H9 (cell line): ENCODE data around the gene LRRC70. TPM values are rescaled to one million over a fixed set of nuclear protein-coding genes. Genes with fewer than 3 reads are reported as not detected.

Experiments
- DNase-seq: peaks from one replicate; pipeline ENCODE4 v3.0.0-alpha.2; 2017
- H2AFZ ChIP-seq: one replicate; pipeline ENCODE4 v1.6.1; 2013; ENCODE audit warnings: mild to moderate bottlenecking, low read length, control low read depth, moderate library complexity
- H2AK5ac ChIP-seq: 2 replicates; pipeline ENCODE4 v1.6.1; 2013; ENCODE audit warnings: low read length, control low read depth, mixed read lengths; ENCODE audit not compliant: insufficient read length
- H2BK120ac ChIP-seq: one replicate; pipeline ENCODE4 v1.6.1; 2013; ENCODE audit warnings: low read depth, mild to moderate bottlenecking, low read length, control low read depth, inconsistent platforms; ENCODE audit not compliant: poor library complexity, severe bottlenecking
- H2BK12ac ChIP-seq: 2 replicates; pipeline ENCODE4 v1.6.1; 2013; ENCODE audit warnings: low read length, control low read depth, mixed read lengths, low read depth; ENCODE audit not compliant: insufficient read length
- H2BK15ac ChIP-seq: 2 replicates; pipeline ENCODE4 v1.6.1; 2013; ENCODE audit warnings: low read depth, low read length, control low read depth
- H2BK20ac ChIP-seq: one replicate; pipeline ENCODE4 v1.6.1; 2013; ENCODE audit warnings: low read depth, mild to moderate bottlenecking, low read length, control low read depth, inconsistent platforms; ENCODE audit not compliant: poor library complexity, severe bottlenecking
- H2BK5ac ChIP-seq: 2 replicates; pipeline ENCODE4 v1.6.1; 2013; ENCODE audit warnings: low read length, control low read depth, mixed read lengths; ENCODE audit not compliant: insufficient read length
- H3K14ac ChIP-seq: 2 replicates; pipeline ENCODE4 v1.6.1; 2013; ENCODE audit warnings: low read length, control low read depth; ENCODE audit not compliant: insufficient read depth
- H3K18ac ChIP-seq: 2 replicates; pipeline ENCODE4 v1.6.1; 2013; ENCODE audit warnings: low read depth, mild to moderate bottlenecking, mixed read lengths, low read length, control low read depth; ENCODE audit not compliant: insufficient read length
- H3K23ac ChIP-seq: 2 replicates; pipeline ENCODE4 v1.6.1; 2013; ENCODE audit warnings: low read length, control low read depth, mixed read lengths, low read depth; ENCODE audit not compliant: insufficient read length
- H3K23me2 ChIP-seq: 2 replicates; pipeline ENCODE4 v1.6.1; 2013; ENCODE audit warnings: low read depth, mild to moderate bottlenecking, mixed read lengths, low read length, control low read depth; ENCODE audit not compliant: insufficient read length, poor library complexity, severe bottlenecking
- H3K27ac ChIP-seq: 2 replicates; pipeline ENCODE4 v1.5.1; 2013; ENCODE audit warnings: low read length, control low read depth, mixed read lengths, low read depth; ENCODE audit not compliant: insufficient read length
- H3K27me3 ChIP-seq: 2 replicates; pipeline ENCODE4 v1.6.1; 2013; ENCODE audit warnings: low read length, control low read depth, inconsistent platforms; ENCODE audit not compliant: insufficient read depth
- H3K4ac ChIP-seq: 2 replicates; pipeline ENCODE4 v1.6.1; 2013; ENCODE audit warnings: low read depth, mild to moderate bottlenecking, control low read depth, inconsistent platforms, low read length, moderate library complexity
- H3K4me1 ChIP-seq: 2 replicates; pipeline ENCODE4 v1.6.1; 2013; ENCODE audit warnings: low read length, control low read depth, inconsistent platforms; ENCODE audit not compliant: insufficient read depth
- H3K4me2 ChIP-seq: 2 replicates; pipeline ENCODE4 v1.6.1; 2013; ENCODE audit warnings: low read length, control low read depth, mixed read lengths; ENCODE audit not compliant: insufficient read length, insufficient read depth
- H3K56ac ChIP-seq: 2 replicates; pipeline ENCODE4 v1.6.1; 2013; ENCODE audit warnings: low read depth, mild to moderate bottlenecking, mixed read lengths, low read length, control low read depth; ENCODE audit not compliant: insufficient read length
- H3K79me1 ChIP-seq: 2 replicates; pipeline ENCODE4 v1.6.1; 2013; ENCODE audit warnings: low read depth, mild to moderate bottlenecking, moderate library complexity, low read length, control low read depth, inconsistent platforms; ENCODE audit not compliant: insufficient read depth, poor library complexity, severe bottlenecking
- H3K79me2 ChIP-seq: 2 replicates; pipeline ENCODE4 v1.6.1; 2013; ENCODE audit warnings: low read length, control low read depth, inconsistent platforms; ENCODE audit not compliant: insufficient read depth
- H3K9ac ChIP-seq: 2 replicates; pipeline ENCODE4 v1.6.1; 2013; ENCODE audit warnings: low read length, control low read depth, mixed read lengths; ENCODE audit not compliant: insufficient read length; ENCODE audit errors: extremely low read depth
- H3K9me3 ChIP-seq: one replicate; pipeline ENCODE4 v1.6.1; 2013; ENCODE audit warnings: low read depth, low read length, inconsistent platforms; ENCODE audit not compliant: control insufficient read depth
- H3T11ph ChIP-seq: one replicate; pipeline ENCODE4 v1.6.1; 2013; ENCODE audit warnings: mild to moderate bottlenecking, low read length, control low read depth, inconsistent platforms
- H4K20me1 ChIP-seq: one replicate; pipeline ENCODE4 v1.6.1; 2013; ENCODE audit not compliant: control insufficient read depth, insufficient read length, insufficient read depth
- H4K5ac ChIP-seq: 2 replicates; pipeline ENCODE4 v1.6.1; 2013; ENCODE audit warnings: low read depth, mild to moderate bottlenecking, mixed read lengths, low read length, control low read depth; ENCODE audit not compliant: insufficient read length
- H4K8ac ChIP-seq: replicated peaks from 2 replicates; pipeline ENCODE4 v1.6.1; 2013; ENCODE audit warnings: low read length, control low read depth, mixed read lengths, low read depth; ENCODE audit not compliant: insufficient read length
- H4K91ac ChIP-seq: 2 replicates; pipeline ENCODE4 v1.6.1; 2013; ENCODE audit warnings: low read depth, mild to moderate bottlenecking, moderate library complexity, mixed read lengths, low read length, control low read depth; ENCODE audit not compliant: insufficient read length
- H3K27ac Mint-ChIP-seq, 3 experiments: 2 replicates in 2 of 3; 3 replicates in 1 of 3; pipeline ENCODE4 v1.8.0; 2020 to 2021; ENCODE audit warnings: mixed read lengths in 3 of 3, mild to moderate bottlenecking in 1 of 3, moderate library complexity in 1 of 3
- H3K27me3 Mint-ChIP-seq: 2 replicates; pipeline ENCODE4 v1.8.0; 2021; ENCODE audit warnings: low read depth, mild to moderate bottlenecking, moderate library complexity, mixed read lengths
- H3K36me3 Mint-ChIP-seq, 3 experiments: 2 replicates in 2 of 3; 3 replicates in 1 of 3; pipeline ENCODE4 v1.8.0; 2020 to 2021; ENCODE audit warnings: low read depth in 3 of 3, mixed read lengths in 3 of 3; ENCODE audit not compliant: insufficient read depth in 1 of 3
- H3K4me1 Mint-ChIP-seq, 2 experiments: 2 replicates each; pipeline ENCODE4 v1.8.0; 2020; ENCODE audit warnings: mixed read lengths in 2 of 2
- H3K4me3 Mint-ChIP-seq, 2 experiments: 2 replicates in 1 of 2; 3 replicates in 1 of 2; pipeline ENCODE4 v1.8.0; 2020 to 2021; ENCODE audit warnings: mild to moderate bottlenecking in 2 of 2, mixed read lengths in 2 of 2, moderate library complexity in 1 of 2
- H3K9me3 Mint-ChIP-seq, 2 experiments: 2 replicates in 1 of 2; 3 replicates in 1 of 2; pipeline ENCODE4 v1.8.0; 2020; ENCODE audit warnings: mild to moderate bottlenecking in 2 of 2, mixed read lengths in 2 of 2, moderate library complexity in 1 of 2
- CTCF ChIP-seq: fragments of 200-600 bp; sonication (generic); conservative IDR thresholded peaks from 3 replicates; pipeline ENCODE4 v1.8.0; 2021; ENCODE audit warnings: antibody characterized with exemption, mild to moderate bottlenecking
- WGBS: extraction: QIAGEN DNeasy Blood & Tissue Kit; methylation state at CpG from one replicate; pipeline ENCODE4 v1.1.7; 2013; ENCODE audit warnings: missing lambda C conversion rate, low lambda C conversion rate, mixed read lengths; ENCODE audit not compliant: insufficient read length; ENCODE audit errors: extremely low coverage; 5-methylcytosine and 5-hydroxymethylcytosine counted together
- total RNA-seq: library from RNA; stranded (reverse); gene quantifications from 2 replicates; pipeline ENCODE4 v1.2.1, GENCODE V29; 2021

LRRC70 gene
- total RNA-seq, 1 experiment from 2014 or later = 1.1 TPM

- Histone ChIP-seq H4K5ac (no peak overlapping the region), H3K4me1 (no peaks in the 10 kb centered on the region), H3K9me3 (no peaks in the 10 kb centered on the region), H3K4ac (no peak overlapping the region), H2BK15ac (no peak overlapping the region), H4K91ac (no peak overlapping the region), H3K14ac (no peak overlapping the region), H2BK120ac (no peak overlapping the region), H2BK5ac (no peak overlapping the region), H3K79me2 (no peaks in the 10 kb centered on the region), H4K8ac (no peak overlapping the region), H2AFZ (no peak overlapping the region), H4K20me1 (no peaks in the 10 kb centered on the region), H3K9ac (no peak overlapping the region), H3K23me2 (no peaks in the 10 kb centered on the region), H3K4me2 (no peak overlapping the region), H2AK5ac (no peak overlapping the region), H3K23ac (no peak overlapping the region), H3K56ac (no peak overlapping the region), H3K79me1 (no peaks in the 10 kb centered on the region), H3T11ph (no peak overlapping the region), H2BK20ac (no peak overlapping the region), H2BK12ac (no peak overlapping the region), H3K27ac (no peak overlapping the region), H3K18ac (no peak overlapping the region), H3K27me3 (no peaks in the 10 kb centered on the region)
- TF ChIP-seq CTCF = no peak
- no CpG with 5 or more reads among the region's 1 CpG for WGBS
- no peak for DNase-seq
- Mint-ChIP-seq H3K4me1 (no peaks in the 10 kb centered on the region), H3K27me3 (no peaks in the 10 kb centered on the region), H3K36me3 (peaks cover 26 to 35% (median 26%) of the 10 kb centered on the region in 3 experiments), H3K9me3 (peaks cover 0 to 5% of the 10 kb centered on the region in 2 experiments; a peak in 2 of 5 replicates), H3K4me3 (no peak overlapping the region), H3K27ac (no peak overlapping the region)
Measured at GRCh38 chr5:62542720-62543119, 35.9 kb upstream of the LRRC70 start.
